Tibial nerve (tissue), 4 donors: ENCODE results near the gene MYO5A.

Source experiments
- CTCF ChIP-seq, 5 experiments: fragments of 200-600 bp in 3 of 5; fragments of 450-650 bp in 2 of 5; sonication (generic) in 3 of 5; IDR thresholded peaks; one replicate each; pipeline ENCODE4 v1.5.1; 2016 to 2019; ENCODE audit warnings: antibody characterized with exemption in 5 of 5, mild to moderate bottlenecking in 3 of 5, moderate library complexity in 2 of 5
- EP300 ChIP-seq, 2 donors: sonication (generic); formaldehyde crosslinking; IDR thresholded peaks; one replicate each; pipeline ENCODE4 v1.6.1; 2017; ENCODE audit warnings: antibody characterized with exemption in 2 of 2, mild to moderate bottlenecking in 1 of 2
- POLR2A ChIP-seq, 2 donors: fragments of 450-650 bp; IDR thresholded peaks; one replicate each; pipeline ENCODE4 v1.6.1; 2017; ENCODE audit warnings: antibody characterized with exemption in 2 of 2, mild to moderate bottlenecking in 2 of 2, moderate library complexity in 2 of 2

DNA sequence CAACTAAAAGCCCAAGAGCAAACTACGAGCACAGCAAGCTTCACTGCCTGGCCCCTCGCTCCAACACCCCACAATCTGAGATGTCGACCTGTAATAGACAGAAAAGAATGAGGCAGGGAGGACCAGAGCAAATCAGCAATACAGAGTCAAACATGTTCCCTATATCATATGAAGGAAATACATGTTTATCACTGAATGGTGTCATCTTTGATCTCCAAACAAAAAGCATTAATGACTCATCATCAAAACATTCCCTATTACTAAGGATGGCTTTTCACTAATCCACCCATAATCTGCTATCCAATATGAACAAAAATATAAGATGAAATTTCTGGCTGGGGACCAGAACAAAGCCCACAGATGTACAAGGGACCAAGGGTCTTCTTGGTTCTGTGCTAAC is 34.7 kb downstream of the MYO5A start:
- TF ChIP-seq POLR2A (IDR thresholded peaks at IDR 0.05) (no peak), EP300 (IDR thresholded peaks at IDR 0.05) (no peak), CTCF (IDR thresholded peaks at IDR 0.05) (no peak)
